ENCODE measurements around the gene KCMF1.

DNA sequence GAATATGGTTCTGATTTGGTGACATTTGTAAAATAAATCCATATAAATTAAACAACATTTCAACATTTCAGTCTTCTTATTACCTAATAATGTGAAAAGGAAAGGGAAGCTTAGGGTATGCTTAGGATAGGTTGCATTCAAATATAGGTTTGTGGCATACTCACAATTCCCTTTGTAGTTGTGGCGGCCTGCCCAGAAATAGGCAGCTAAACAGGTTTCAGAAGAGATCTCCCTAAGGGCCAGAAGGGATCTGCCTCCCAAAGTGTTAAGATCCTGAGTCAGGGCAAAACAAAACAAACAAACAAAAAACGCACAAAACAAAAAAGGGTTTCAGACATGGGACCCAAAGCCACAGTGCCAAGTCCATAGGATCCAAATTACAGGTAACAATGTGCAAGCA is 120.9 kb downstream of the KCMF1 start:
- TF ChIP-seq, protein P1, sequence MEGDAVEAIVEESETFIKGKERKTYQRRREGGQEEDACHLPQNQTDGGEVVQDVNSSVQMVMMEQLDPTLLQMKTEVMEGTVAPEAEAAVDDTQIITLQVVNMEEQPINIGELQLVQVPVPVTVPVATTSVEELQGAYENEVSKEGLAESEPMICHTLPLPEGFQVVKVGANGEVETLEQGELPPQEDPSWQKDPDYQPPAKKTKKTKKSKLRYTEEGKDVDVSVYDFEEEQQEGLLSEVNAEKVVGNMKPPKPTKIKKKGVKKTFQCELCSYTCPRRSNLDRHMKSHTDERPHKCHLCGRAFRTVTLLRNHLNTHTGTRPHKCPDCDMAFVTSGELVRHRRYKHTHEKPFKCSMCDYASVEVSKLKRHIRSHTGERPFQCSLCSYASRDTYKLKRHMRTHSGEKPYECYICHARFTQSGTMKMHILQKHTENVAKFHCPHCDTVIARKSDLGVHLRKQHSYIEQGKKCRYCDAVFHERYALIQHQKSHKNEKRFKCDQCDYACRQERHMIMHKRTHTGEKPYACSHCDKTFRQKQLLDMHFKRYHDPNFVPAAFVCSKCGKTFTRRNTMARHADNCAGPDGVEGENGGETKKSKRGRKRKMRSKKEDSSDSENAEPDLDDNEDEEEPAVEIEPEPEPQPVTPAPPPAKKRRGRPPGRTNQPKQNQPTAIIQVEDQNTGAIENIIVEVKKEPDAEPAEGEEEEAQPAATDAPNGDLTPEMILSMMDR (IDR thresholded peaks at IDR 0.05), result no peak
- TF ChIP-seq POLR2A (IDR thresholded peaks at IDR 0.05), result no peak

Measured in adrenal gland (tissue), 5 donors.